ENCODE results near the gene DBNDD1. TPM values are rescaled to one million over a fixed set of nuclear protein-coding genes. Genes with fewer than 3 reads are reported as not detected.

The DBNDD1 gene
- total RNA-seq, 1 experiment from 2014 or later = 75.0 TPM

DNA sequence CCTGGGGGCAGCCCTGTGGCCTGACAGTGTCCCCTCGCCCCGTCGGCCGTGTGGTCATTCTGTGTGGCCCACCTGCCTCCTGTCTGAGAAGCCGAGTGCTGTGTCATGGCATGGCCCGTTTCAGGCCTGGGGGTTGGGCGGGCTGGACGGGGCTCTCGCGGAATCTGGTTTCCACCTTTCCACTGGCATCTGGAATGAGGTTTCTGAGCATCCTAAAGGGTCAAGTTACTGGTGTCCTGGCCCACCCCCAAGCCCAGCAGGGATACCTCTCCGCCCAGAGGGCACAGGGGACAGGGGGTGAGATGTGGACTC lies 7.8 kb downstream of the DBNDD1 start (continued):
- TF ChIP-seq, protein P1, sequence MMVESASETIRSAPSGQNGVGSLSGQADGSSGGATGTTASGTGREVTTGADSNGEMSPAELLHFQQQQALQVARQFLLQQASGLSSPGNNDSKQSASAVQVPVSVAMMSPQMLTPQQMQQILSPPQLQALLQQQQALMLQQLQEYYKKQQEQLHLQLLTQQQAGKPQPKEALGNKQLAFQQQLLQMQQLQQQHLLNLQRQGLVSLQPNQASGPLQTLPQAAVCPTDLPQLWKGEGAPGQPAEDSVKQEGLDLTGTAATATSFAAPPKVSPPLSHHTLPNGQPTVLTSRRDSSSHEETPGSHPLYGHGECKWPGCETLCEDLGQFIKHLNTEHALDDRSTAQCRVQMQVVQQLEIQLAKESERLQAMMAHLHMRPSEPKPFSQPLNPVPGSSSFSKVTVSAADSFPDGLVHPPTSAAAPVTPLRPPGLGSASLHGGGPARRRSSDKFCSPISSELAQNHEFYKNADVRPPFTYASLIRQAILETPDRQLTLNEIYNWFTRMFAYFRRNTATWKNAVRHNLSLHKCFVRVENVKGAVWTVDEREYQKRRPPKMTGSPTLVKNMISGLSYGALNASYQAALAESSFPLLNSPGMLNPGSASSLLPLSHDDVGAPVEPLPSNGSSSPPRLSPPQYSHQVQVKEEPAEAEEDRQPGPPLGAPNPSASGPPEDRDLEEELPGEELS (CRISPR knock-in tag; IDR thresholded peaks at IDR 0.05) = no peak
- TF ChIP-seq, protein P2, sequence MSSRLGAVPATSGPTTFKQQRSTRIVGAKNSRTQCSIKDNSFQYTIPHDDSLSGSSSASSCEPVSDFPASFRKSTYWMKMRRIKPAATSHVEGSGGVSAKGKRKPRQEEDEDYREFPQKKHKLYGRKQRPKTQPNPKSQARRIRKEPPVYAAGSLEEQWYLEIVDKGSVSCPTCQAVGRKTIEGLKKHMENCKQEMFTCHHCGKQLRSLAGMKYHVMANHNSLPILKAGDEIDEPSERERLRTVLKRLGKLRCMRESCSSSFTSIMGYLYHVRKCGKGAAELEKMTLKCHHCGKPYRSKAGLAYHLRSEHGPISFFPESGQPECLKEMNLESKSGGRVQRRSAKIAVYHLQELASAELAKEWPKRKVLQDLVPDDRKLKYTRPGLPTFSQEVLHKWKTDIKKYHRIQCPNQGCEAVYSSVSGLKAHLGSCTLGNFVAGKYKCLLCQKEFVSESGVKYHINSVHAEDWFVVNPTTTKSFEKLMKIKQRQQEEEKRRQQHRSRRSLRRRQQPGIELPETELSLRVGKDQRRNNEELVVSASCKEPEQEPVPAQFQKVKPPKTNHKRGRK (CRISPR knock-in tag; IDR thresholded peaks at IDR 0.05; ENCODE audit: borderline replicate concordance) = no peak
- TF ChIP-seq, protein P3, sequence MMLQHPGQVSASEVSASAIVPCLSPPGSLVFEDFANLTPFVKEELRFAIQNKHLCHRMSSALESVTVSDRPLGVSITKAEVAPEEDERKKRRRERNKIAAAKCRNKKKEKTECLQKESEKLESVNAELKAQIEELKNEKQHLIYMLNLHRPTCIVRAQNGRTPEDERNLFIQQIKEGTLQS (CRISPR knock-in tag; conservative IDR thresholded peaks at IDR 0.05) = no peak
- TF ChIP-seq, protein P4, sequence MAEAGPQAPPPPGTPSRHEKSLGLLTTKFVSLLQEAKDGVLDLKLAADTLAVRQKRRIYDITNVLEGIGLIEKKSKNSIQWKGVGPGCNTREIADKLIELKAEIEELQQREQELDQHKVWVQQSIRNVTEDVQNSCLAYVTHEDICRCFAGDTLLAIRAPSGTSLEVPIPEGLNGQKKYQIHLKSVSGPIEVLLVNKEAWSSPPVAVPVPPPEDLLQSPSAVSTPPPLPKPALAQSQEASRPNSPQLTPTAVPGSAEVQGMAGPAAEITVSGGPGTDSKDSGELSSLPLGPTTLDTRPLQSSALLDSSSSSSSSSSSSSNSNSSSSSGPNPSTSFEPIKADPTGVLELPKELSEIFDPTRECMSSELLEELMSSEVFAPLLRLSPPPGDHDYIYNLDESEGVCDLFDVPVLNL (CRISPR knock-in tag; IDR thresholded peaks at IDR 0.05; ENCODE audit: borderline replicate concordance, low read depth) = no peak
- TF ChIP-seq, protein P5, sequence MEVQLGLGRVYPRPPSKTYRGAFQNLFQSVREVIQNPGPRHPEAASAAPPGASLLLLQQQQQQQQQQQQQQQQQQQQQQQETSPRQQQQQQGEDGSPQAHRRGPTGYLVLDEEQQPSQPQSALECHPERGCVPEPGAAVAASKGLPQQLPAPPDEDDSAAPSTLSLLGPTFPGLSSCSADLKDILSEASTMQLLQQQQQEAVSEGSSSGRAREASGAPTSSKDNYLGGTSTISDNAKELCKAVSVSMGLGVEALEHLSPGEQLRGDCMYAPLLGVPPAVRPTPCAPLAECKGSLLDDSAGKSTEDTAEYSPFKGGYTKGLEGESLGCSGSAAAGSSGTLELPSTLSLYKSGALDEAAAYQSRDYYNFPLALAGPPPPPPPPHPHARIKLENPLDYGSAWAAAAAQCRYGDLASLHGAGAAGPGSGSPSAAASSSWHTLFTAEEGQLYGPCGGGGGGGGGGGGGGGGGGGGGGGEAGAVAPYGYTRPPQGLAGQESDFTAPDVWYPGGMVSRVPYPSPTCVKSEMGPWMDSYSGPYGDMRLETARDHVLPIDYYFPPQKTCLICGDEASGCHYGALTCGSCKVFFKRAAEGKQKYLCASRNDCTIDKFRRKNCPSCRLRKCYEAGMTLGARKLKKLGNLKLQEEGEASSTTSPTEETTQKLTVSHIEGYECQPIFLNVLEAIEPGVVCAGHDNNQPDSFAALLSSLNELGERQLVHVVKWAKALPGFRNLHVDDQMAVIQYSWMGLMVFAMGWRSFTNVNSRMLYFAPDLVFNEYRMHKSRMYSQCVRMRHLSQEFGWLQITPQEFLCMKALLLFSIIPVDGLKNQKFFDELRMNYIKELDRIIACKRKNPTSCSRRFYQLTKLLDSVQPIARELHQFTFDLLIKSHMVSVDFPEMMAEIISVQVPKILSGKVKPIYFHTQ (CRISPR knock-in tag; IDR thresholded peaks at IDR 0.05) = no peak

DNA sequence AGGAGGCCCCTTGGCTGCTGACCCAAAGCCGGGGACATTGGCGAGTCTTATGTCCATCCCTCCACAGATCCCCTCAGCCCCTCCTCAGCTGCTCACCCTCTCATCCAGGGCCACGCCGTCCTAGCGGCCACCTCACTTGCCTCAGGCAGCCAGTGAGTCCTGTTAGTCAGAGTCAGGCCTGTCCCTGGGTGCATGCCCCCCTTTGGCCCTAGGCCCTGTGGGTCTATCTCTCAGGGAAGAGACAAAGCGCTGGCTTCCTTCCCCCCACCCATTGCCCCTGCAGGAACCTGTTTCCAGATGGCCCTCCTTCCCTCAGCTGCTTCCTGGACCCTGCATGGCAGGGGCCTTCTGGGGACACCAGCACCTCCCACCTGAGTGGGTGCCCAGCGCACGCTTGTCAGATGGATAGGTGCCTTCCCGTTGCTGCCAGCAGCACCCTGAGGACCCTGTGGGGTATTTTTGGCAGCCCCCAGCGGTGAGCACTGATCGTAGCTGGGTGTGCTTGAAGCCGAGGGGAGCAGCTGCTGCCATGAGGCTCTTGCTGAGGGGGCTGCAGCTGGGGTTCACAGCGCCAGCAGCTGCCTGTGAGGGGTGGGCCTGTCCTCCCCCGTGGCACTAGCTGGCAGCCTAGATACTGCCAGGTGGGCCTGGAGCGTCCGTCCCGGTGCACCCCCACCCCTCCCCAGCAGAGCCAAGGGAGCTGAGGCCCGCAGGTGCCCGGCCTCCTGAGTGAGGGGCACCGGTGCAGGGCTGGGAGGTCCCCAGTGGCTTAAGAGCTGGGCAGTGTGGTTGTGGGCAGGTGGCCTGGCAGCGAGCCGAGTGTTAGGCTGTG lies 8.4 kb downstream of the DBNDD1 start:
- no peak overlapping the region for H3K27ac Mint-ChIP-seq
- peaks cover 14% of the 10 kb centered on the region for H3K36me3 Mint-ChIP-seq
- no peak overlapping the region for H3K4me3 Mint-ChIP-seq
- ATAC-seq = no peak
- CTCF ChIA-PET = no interaction called here
- TF ChIP-seq ZNF317 (CRISPR knock-in tag; IDR thresholded peaks at IDR 0.05; ENCODE audit: borderline replicate concordance, low read depth) (no peak), PRRX2 (CRISPR knock-in tag; IDR thresholded peaks at IDR 0.05) (no peak), KAT7 (CRISPR knock-in tag; IDR thresholded peaks at IDR 0.05; ENCODE audit: borderline replicate concordance) (no peak), ZNF121 (CRISPR knock-in tag; IDR thresholded peaks at IDR 0.05) (no peak), TCF7 (CRISPR knock-in tag; IDR thresholded peaks at IDR 0.05; ENCODE audit: low read depth) (no peak), RORB (CRISPR knock-in tag; IDR thresholded peaks at IDR 0.05) (no peak), ZNF416 (CRISPR knock-in tag; IDR thresholded peaks at IDR 0.05) (no peak), TEAD4 (CRISPR knock-in tag; IDR thresholded peaks at IDR 0.05) (no peak), RELA (CRISPR knock-in tag; IDR thresholded peaks at IDR 0.05; ENCODE audit: borderline replicate concordance) (no peak)
- TF ChIP-seq, protein P6, sequence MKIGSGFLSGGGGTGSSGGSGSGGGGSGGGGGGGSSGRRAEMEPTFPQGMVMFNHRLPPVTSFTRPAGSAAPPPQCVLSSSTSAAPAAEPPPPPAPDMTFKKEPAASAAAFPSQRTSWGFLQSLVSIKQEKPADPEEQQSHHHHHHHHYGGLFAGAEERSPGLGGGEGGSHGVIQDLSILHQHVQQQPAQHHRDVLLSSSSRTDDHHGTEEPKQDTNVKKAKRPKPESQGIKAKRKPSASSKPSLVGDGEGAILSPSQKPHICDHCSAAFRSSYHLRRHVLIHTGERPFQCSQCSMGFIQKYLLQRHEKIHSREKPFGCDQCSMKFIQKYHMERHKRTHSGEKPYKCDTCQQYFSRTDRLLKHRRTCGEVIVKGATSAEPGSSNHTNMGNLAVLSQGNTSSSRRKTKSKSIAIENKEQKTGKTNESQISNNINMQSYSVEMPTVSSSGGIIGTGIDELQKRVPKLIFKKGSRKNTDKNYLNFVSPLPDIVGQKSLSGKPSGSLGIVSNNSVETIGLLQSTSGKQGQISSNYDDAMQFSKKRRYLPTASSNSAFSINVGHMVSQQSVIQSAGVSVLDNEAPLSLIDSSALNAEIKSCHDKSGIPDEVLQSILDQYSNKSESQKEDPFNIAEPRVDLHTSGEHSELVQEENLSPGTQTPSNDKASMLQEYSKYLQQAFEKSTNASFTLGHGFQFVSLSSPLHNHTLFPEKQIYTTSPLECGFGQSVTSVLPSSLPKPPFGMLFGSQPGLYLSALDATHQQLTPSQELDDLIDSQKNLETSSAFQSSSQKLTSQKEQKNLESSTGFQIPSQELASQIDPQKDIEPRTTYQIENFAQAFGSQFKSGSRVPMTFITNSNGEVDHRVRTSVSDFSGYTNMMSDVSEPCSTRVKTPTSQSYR (CRISPR knock-in tag; IDR thresholded peaks at IDR 0.05) = no peak
- TF ChIP-seq, protein P7, sequence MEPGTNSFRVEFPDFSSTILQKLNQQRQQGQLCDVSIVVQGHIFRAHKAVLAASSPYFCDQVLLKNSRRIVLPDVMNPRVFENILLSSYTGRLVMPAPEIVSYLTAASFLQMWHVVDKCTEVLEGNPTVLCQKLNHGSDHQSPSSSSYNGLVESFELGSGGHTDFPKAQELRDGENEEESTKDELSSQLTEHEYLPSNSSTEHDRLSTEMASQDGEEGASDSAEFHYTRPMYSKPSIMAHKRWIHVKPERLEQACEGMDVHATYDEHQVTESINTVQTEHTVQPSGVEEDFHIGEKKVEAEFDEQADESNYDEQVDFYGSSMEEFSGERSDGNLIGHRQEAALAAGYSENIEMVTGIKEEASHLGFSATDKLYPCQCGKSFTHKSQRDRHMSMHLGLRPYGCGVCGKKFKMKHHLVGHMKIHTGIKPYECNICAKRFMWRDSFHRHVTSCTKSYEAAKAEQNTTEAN (CRISPR knock-in tag; IDR thresholded peaks at IDR 0.05) = no peak
- TF ChIP-seq, protein P8, sequence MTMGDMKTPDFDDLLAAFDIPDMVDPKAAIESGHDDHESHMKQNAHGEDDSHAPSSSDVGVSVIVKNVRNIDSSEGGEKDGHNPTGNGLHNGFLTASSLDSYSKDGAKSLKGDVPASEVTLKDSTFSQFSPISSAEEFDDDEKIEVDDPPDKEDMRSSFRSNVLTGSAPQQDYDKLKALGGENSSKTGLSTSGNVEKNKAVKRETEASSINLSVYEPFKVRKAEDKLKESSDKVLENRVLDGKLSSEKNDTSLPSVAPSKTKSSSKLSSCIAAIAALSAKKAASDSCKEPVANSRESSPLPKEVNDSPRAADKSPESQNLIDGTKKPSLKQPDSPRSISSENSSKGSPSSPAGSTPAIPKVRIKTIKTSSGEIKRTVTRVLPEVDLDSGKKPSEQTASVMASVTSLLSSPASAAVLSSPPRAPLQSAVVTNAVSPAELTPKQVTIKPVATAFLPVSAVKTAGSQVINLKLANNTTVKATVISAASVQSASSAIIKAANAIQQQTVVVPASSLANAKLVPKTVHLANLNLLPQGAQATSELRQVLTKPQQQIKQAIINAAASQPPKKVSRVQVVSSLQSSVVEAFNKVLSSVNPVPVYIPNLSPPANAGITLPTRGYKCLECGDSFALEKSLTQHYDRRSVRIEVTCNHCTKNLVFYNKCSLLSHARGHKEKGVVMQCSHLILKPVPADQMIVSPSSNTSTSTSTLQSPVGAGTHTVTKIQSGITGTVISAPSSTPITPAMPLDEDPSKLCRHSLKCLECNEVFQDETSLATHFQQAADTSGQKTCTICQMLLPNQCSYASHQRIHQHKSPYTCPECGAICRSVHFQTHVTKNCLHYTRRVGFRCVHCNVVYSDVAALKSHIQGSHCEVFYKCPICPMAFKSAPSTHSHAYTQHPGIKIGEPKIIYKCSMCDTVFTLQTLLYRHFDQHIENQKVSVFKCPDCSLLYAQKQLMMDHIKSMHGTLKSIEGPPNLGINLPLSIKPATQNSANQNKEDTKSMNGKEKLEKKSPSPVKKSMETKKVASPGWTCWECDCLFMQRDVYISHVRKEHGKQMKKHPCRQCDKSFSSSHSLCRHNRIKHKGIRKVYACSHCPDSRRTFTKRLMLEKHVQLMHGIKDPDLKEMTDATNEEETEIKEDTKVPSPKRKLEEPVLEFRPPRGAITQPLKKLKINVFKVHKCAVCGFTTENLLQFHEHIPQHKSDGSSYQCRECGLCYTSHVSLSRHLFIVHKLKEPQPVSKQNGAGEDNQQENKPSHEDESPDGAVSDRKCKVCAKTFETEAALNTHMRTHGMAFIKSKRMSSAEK (CRISPR knock-in tag; IDR thresholded peaks at IDR 0.05; ENCODE audit: borderline replicate concordance) = no peak
- no peak for DNase-seq (ENCODE audit: low spot score)
- H3K9me3 Mint-ChIP-seq = no peaks in the 10 kb centered on the region
- H3K4me1 Mint-ChIP-seq = no peaks in the 10 kb centered on the region
- POLR2A ChIA-PET = interaction anchor here (0.5 to 0.6 kb wide), 2 partner anchors 54 to 86 kb away, joined by 3 to 7 read pairs; no protein-coding TSS in a partner anchor
- H3K27me3 Mint-ChIP-seq (ENCODE audit: low read depth) = no peaks in the 10 kb centered on the region

Measured in WTC11 (cell line).